ENCODE results near the gene FCER2. TPM values are rescaled to one million over a fixed set of nuclear protein-coding genes. Genes with fewer than 3 reads are reported as not detected.

The FCER2 gene
- total RNA-seq, 1 experiment from 2014 or later: not detected

GRCh38 chr19:7722231-7722651 lies 20.3 kb upstream of the FCER2 start:
- Histone ChIP-seq H3K9me3 (ENCODE audit: control insufficient read depth, low read depth, low read length) (no peaks in the 10 kb centered on the region), H3K27ac (ENCODE audit: insufficient read length, low read depth, low read length) (no peak overlapping the region), H3K79me2 (ENCODE audit: insufficient read depth, low read length) (no peaks in the 10 kb centered on the region), H3K14ac (ENCODE audit: insufficient read depth, low read length) (no peak overlapping the region), H3K4me2 (ENCODE audit: insufficient read depth, insufficient read length, low read length) (no peak overlapping the region), H3K79me1 (ENCODE audit: insufficient read depth, low read depth, low read length, poor library complexity, severe bottlenecking) (no peaks in the 10 kb centered on the region), H3K4ac (ENCODE audit: low read depth, low read length) (no peak overlapping the region), H2AK5ac (ENCODE audit: insufficient read length, low read length) (no peak overlapping the region), H3K23ac (ENCODE audit: insufficient read length, low read depth, low read length) (no peak overlapping the region), H2BK15ac (ENCODE audit: low read depth, low read length) (no peak overlapping the region), H3T11ph (ENCODE audit: low read length) (no peak overlapping the region), H2BK20ac (ENCODE audit: low read depth, low read length, poor library complexity, severe bottlenecking) (no peak overlapping the region), H3K23me2 (ENCODE audit: insufficient read length, low read depth, low read length, poor library complexity, severe bottlenecking) (no peaks in the 10 kb centered on the region), H2BK12ac (ENCODE audit: insufficient read length, low read depth, low read length) (no peak overlapping the region), H4K20me1 (ENCODE audit: control insufficient read depth, insufficient read depth, insufficient read length) (no peaks in the 10 kb centered on the region), H3K18ac (ENCODE audit: insufficient read length, low read depth, low read length) (no peak overlapping the region), H2AFZ (ENCODE audit: low read length) (no peak overlapping the region), H4K8ac (replicated peaks; ENCODE audit: insufficient read length, low read depth, low read length) (no peak overlapping the region), H3K4me1 (ENCODE audit: insufficient read depth, low read length) (no peaks in the 10 kb centered on the region), H3K56ac (ENCODE audit: insufficient read length, low read depth, low read length) (no peak overlapping the region), H2BK120ac (ENCODE audit: low read depth, low read length, poor library complexity, severe bottlenecking) (no peak overlapping the region), H2BK5ac (ENCODE audit: insufficient read length, low read length) (no peak overlapping the region), H4K5ac (ENCODE audit: insufficient read length, low read depth, low read length) (no peak overlapping the region), H4K91ac (ENCODE audit: insufficient read length, low read depth, low read length) (no peak overlapping the region), H3K9ac (ENCODE audit: extremely low read depth, insufficient read length, low read length) (no peak overlapping the region), H3K27me3 (ENCODE audit: insufficient read depth, low read length) (no peaks in the 10 kb centered on the region)
- Mint-ChIP-seq H3K9me3 (peaks cover 0 to under 1% of the 10 kb centered on the region in 2 experiments; a peak in 3 of 5 replicates), H3K4me1 (peaks cover 3 to 5% of the 10 kb centered on the region in 2 experiments; a peak in 1 of 4 replicates), H3K27me3 (ENCODE audit: low read depth) (peaks cover 51% of the 10 kb centered on the region), H3K27ac (no peak overlapping the region), H3K36me3 (ENCODE audit: insufficient read depth in 1 of 3, low read depth in 3 of 3) (no peaks in the 10 kb centered on the region), H3K4me3 (no peak overlapping the region)
- TF ChIP-seq CTCF (conservative IDR thresholded peaks at IDR 0.05): no peak
- whole genome bisulfite sequencing (ENCODE audit: extremely low coverage, insufficient read length, low lambda C conversion rate): no CpG with 5 or more reads among the region's 5 CpGs
- no peak for DNase-seq
